Endometrial microvascular endothelial cells (primary cell): ENCODE measurements around the gene SLC35B3. TPM values are rescaled to one million over a fixed set of nuclear protein-coding genes. Genes with fewer than 3 reads are reported as not detected.
"Not testable (repeated sequence)": the region's sequence is repeated elsewhere in the genome, so short reads cannot be mapped to it uniquely, and the experiment has no call there.

Experiments used
- in situ Hi-C: cut with HindIII; loops from 2 replicates; pipeline ENCODE4 v1.10.0; 2017; ENCODE audit warnings: low sequenced_read_pairs, low pct_unique_long_range_greater_than_20kb; ENCODE audit errors: inconsistent ontology term
- total RNA-seq: library from RNA; depleted of rRNA; stranded (reverse); fragments of >200 nt; gene quantifications from one replicate; pipeline ENCODE4 v1.2.3, GENCODE V29; 2015; ENCODE audit errors: inconsistent ontology term

The SLC35B3 gene
- total RNA-seq, 1 donor from 2014 or later, result 19.6 TPM

- in situ Hi-C loops, result no loop called here
Measured at GRCh38 chr6:8420031-8420588, 15.2 kb downstream of the SLC35B3 start.

- in situ Hi-C loops, result no loop called here
Measured at GRCh38 chr6:8415913-8416312, 19.4 kb downstream of the SLC35B3 start.

- in situ Hi-C loops, result no loop called here
Measured at GRCh38 chr6:8415280-8415679, 20.1 kb downstream of the SLC35B3 start.

GRCh38 chr6:8414844-8415243, 20.5 kb downstream of the SLC35B3 start:
- in situ Hi-C loops, result no loop called here

- in situ Hi-C loops, result not testable (repeated sequence)
Measured at GRCh38 chr6:8405946-8406345, 29.4 kb downstream of the SLC35B3 start.

GRCh38 chr6:8402546-8402945, 32.8 kb downstream of the SLC35B3 start:
- in situ Hi-C loops, result no loop called here

GRCh38 chr6:8400663-8401062, 34.7 kb downstream of the SLC35B3 start:
- in situ Hi-C loops, result no loop called here

GRCh38 chr6:8392569-8392968, 42.8 kb downstream of the SLC35B3 start:
- in situ Hi-C loops, result no loop called here

- in situ Hi-C loops, result no loop called here
Measured at GRCh38 chr6:8391934-8392333, 43.4 kb downstream of the SLC35B3 start.

GRCh38 chr6:8389036-8389818, 46.1 kb downstream of the SLC35B3 start:
- in situ Hi-C loops, result no loop called here

GRCh38 chr6:8387942-8388437, 47.4 kb downstream of the SLC35B3 start:
- in situ Hi-C loops, result no loop called here

- in situ Hi-C loops, result no loop called here
Measured at GRCh38 chr6:8383584-8383983, 51.8 kb downstream of the SLC35B3 start.

GRCh38 chr6:8382434-8382833, 52.9 kb downstream of the SLC35B3 start:
- in situ Hi-C loops, result no loop called here

GRCh38 chr6:8375916-8376315, 59.4 kb downstream of the SLC35B3 start:
- in situ Hi-C loops, result no loop called here
